NCI-H774 (cell line): ENCODE results near the gene STIL.
"Not testable (repeated sequence)": the region's sequence is repeated elsewhere in the genome, so short reads cannot be mapped to it uniquely, and the experiment has no call there.

Experiments used
- DNase-seq: peaks from one replicate; lab custom pipeline; 2025; lab: John Stamatoyannopoulos, UW

The STIL gene

DNA sequence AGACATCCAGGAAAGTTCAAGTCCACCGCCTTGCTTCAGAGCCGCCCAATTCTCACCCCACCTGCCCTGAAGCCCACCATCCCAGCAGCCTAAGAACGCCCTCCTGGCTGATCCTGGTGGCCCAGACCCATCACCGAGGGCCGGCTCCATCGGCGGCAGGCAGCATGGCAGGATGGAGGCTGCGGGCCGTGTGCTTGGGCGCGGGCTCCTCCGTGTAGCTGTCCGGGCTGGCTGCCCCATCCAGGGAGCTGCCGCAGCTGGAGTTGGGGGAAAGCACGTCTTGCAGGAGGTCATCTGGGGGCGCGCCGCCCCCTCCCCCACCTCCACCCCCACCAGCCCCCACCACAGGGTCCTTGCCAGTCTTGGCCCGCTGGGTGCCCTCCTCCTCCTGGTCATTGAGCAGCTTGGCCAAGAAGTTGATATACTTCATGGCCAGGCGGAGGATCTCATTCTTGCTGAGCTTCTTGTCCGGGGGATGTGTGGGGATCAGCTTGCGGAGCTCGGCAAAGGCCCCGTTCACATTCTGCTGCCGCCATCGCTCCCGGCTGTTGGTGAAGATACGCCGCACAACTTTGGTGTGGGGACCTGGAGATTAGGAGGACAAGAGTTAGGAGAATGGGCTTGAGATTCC, 94.2 kb downstream of the STIL start:
- no peak for DNase-seq

DNA sequence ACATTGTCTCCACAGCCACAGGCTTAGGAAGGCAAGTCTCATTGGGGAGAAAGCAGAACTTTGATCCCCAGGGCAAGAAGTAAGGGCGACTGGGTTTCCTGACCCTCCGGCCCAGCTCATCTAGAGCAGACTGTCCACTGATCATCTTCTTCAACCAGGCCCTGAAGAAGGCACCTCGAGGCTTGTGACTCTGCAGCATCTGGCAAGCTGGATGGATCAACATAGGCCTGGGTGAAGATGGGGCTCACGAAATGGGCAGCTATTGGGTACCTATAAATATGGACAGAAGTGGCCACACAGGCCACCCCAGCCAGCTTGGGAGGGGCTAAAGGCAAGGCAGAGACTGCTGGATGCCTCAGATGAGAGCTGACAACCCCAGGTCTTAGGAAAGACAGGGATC, 94.9 kb downstream of the STIL start:
- no peak for DNase-seq

DNA sequence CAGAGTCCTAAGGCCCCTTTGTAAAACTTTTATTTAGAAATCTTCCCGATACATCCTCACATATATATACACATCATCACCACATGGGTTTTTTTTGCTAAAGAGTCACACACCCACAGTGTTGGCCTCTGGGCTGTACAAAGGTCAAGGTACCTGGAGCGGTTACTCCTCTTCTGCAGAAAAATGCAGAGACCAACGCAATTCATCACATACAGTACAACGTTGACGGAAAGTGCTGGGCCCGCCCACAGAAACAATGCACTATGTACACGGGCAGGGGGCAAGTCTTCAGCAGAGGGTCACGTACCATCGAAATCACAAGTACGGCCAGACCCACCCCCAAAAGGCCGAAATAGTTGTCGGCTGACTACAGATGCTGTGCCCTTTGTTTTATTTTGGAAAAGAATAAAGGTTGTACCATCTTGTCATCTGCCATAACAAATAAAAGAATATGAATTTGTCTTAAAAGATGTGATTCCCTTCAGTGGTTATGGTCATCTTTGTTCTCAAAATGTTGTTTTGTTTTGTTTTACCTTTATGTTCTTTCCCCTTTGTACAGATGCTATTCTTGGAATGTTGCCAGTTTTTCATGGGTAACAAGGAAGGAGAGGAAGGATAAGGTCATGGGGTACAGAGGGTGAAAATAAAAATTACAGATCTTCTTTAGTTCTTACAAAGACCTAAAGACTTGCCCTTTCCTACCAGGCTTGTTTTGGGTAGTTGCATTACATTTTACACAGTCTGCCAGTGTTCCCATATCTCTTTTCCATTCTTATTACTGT, 97.5 kb downstream of the STIL start:
- no peak for DNase-seq

DNA sequence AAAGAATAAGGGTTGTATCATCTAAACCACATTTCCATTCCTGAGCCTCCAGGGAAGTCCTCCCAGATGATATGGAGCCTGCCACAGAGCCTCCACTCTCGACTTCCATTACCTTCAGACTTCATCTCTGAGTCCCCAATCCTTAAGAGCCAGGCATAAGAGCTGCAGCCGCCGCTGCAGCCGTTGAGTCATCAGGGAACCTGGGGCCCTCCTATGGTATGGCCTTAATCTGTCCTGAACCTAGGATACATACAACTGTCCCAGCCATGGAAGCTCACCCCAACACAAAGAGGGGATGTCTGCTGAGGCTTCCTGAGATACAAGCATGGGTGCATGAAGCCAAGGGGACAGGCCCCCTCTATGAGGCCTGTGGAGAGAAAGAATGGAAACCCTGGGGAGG, 98.2 kb downstream of the STIL start:
- no peak for DNase-seq

DNA sequence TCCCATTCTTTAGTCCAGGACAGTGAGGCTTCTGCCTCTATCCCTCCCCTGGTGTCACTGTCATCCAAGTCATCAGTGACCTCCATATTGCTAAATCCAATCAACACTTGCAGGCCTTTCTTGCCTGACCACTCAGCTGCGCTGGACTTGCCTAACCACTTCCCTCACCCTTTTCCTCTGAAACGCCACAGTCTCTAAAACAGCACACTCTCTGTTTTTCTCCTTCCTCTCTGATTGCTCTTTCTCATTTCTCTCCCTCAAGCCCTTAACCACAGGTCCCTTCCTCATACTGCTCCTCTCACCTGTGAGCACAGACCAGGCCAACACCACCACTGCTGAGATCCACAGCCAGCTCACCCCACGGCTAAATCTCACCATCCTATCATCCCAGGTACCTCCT, 99.4 kb downstream of the STIL start:
- DNase-seq, result no peak

DNA sequence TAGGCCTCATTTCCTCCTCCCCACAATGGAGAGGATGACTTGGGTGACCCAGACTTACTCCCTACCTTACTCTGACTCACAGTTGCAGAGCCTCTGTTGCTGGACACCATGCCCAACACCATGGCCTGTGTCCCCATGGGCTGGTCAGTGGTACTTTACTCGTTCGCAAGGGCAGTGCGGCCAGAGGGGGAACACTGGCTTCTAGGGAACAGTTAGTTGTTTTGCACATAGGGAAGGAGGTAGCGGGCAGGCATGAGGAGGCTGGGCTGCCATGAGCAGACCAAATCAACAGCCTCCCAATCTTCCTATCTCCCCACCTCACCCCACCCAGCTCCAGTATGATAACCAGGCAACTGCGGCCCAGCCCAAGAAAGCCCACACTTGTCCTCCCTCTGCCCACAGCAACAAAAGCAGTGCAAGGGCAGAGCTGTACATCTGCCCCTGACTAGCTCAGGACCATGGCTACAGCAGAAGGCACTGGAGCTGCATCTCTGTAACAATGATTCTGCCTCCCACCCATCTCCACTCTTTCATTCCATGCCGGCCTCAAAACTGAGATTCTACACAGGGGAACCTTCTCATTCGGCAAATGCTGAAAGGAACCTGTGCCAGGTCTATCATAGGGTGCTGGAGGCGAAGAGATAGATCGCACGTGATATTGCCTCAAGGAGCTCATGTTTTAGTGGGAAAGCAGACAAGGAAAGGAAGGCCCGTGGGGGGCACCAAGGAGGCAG, 100.5 kb downstream of the STIL start:
- no peak for DNase-seq

DNA sequence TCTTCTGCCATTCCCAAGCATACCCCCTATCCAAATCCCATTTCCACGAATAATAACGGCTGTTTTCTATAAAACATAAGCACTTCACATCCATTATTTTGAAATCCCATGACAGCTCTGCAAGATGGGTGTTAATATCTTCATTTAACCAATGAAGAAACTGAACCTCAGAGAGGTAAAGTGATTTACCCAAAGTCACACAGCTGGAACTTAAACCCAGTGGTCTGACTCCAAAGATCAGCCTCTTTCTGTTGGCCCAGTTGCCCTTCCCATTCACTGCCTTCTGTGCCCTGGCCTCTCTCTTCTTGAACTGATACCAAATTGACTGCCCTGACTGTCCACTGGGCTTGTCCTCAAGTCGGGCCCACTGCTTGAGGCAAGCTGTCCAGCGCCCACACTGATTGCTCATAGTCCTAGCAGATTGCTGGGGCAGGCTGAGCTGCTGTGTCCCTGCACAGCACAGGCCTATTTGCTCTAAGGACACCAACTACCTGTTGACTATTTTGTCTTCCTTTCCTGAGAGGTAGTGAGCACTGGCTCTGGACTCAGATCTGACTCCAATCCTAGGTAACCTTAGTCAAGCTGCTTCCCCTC, 101.2 kb downstream of the STIL start:
- DNase-seq, result no peak

DNA sequence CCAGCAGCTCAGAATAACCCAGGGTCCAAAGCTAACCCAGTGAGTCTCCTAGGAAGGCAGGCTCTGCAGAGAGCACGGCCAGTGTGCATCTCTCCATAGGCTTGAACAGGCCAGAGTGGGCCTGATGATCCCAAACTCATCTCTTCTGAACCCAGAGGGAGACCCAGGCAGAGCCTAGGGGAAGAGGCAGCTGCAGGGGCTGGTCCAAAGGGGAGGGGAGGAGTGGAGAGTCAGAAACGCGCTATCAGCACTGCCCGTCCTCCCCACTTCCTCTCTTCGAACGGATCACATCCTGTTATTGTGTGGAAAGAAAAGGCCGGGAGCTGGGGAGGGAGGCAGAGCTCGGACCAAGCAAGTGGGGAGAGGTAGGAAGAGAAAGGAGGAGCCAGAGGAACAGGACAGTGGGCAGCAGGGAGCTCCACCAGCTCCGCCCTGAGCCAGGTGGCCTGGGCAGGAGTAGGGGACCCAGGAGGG, 102.1 kb downstream of the STIL start:
- no peak for DNase-seq

DNA sequence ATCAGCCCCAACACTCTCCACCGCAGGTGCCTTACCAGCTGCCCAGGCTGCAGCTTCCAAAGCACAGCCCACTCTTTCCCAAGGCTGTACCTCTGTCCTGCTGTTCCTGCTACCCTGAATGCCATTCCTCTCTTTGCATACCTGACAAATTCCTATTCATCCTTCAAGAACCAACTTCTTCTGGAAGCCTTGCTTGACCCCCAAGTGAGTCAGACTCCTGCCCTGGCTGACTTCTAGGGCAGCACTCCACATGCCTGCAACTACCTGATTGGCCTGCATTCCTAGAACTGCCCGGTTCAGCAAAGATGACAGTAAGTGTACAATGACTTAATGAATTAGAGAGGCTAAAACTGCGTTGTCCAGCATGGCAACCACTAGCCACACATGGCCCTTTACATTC, 103.3 kb downstream of the STIL start:
- no peak for DNase-seq

DNA sequence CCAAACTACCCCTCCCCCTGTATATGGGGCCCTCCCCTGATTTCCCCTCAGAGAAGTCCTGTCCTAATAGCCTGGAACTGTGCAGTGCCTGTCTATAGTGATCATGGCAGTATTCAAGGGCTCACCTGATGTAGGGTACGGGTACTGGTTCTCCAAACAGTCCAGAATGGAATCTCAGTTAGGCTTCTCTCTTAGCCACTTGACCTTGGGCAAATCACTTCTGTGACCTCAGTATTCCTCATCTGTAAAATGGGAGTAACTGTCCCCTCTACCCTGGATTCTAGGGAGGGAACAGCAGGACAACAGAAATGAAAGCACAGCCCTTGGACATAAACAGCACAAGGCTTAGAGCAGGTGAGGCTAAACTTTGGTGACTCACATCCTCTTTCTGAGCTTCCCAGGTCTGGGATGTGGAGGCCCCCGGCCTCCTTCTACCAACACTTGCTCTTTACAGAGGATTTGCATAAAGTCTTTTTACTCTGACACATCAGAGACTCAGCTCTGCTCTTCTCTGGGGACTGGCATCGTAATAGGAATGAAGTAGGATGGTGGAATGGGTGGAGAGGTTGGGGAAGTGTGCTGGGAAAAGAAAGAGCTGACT, 104.1 kb downstream of the STIL start:
- DNase-seq, result no peak

DNA sequence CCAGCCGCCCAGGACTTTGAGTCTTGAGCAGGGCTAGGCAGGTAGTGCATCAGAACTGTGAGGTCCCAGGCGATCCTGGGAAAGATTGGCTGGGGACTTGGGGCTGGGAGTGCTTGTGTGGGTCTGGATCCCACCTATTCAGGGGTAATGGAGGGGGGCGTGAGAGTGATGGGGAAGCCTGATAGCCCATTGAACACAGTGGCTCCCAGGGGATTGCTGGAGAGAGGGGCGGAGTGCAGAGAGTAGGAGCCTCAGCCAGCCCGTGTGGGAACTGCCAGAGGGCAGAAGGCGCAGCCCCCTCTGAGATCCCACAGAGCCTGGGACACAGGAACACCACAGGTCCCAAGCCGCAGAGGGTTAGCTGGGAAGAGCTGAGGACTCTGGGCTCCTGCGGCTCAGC, 104.9 kb downstream of the STIL start:
- no peak for DNase-seq

DNA sequence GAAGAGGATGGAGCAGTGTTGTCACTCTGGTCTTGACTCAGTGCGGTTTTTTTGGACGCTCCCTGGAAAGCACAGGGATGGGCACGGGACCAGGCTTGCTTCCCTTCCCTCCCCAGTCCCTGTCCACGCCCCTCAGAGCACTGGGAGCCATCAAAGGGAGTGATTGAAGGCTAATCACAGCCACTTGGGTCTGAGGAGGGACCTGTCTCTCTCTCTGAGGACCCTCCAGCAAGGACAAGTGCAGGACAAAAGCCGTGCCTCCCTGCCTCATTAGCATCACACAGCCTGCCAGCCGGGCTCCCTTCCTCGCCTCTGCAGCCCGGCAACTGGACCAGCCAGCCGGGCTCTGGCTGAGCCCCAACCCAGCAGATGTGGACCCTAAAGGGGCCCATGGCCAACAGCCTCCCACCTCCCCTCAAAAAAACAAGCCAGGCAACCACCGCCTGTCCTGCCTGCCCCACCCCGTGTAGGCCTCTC, 105.5 kb downstream of the STIL start:
- no peak for DNase-seq

DNA sequence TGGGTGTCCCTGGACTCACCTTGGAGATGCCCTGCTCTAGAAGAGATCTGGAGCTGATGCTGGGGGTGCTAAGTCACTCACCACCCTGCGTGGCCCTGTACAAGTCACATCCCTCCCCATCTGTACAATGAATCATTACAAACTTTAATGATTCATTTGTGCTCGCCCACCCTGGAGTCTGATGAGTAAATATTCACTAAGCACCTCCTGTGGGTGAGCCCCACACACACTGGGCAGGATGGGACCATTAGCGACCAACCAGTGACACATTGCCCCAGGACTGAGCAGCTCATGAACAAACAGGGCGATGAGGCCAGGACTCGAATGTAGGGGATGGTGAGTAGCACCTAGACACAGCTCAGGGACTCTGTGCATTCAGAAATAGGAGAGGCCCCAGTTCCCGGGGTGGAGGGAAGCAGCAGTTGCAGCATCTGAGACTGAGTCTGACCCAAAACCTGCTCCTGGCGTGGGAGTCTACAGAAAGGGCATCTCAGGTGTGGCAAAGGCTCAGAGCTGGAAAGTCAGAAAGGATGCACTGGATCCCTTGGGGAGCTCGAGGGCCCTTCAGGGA, 106.1 kb downstream of the STIL start:
- DNase-seq, result no peak

DNA sequence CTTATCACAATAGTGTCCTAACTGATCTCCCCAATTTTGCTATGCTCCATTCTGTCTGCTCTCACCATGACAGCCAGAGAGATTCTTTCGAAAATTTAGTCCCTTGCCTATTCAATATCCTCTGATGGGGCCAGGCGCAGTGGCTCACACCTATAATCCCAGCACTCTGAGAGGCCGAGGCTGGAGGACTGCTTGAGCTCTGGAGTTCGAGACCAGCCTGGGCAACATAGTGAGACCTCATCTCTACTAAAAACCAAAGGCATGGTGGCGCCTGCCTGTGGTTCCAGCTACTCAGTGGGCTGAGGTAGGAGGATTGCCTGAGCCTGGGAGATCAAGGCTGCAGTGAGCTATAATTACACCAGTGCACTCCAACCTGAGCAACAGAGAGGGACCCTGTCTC, 108.0 kb downstream of the STIL start:
- no peak for DNase-seq

DNA sequence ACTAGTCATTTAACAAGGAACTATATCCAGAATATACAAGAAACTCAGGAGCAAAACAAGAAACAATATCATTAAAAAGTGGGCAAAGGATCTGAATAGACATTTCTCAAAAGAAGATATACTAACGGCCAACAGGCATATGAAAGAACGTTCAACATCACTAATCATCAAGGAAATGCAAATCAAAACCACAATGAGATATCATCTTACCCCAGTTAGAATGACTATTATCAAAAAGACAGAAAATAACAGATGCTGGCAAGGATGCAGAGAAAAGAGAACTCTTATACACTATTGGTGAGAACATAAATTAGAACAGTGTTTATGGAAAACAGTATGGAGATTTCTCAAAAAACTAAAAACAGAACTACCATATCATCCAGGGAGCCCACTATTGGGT, 110.4 kb downstream of the STIL start:
- DNase-seq, result not testable (repeated sequence)

DNA sequence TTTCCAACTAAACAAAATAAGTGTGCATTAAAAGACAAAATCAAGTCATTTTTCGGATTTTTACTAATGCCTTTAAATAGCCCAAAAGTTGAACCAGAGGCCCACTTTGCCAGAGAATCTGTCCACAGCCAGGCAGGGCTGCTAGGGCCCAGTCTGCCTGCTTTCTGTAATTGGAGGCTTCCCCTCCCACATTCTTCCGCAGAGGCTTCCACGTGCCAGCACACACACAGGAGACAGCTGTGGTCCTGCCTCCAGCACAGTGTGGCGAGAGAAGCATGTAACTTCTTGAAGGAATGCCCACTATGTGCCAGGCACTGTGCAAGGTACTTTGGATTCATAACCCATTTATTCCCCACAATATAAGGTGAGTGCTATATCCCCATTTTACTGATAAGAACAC, 112.8 kb downstream of the STIL start:
- DNase-seq, result no peak
